RPMI8226 (cell line): Measurements from ENCODE around the gene CHN2.

Experiments
- DNase-seq: peaks from one replicate; pipeline ENCODE4 v3.0.0-alpha.2; 2015

CHN2 gene

DNA sequence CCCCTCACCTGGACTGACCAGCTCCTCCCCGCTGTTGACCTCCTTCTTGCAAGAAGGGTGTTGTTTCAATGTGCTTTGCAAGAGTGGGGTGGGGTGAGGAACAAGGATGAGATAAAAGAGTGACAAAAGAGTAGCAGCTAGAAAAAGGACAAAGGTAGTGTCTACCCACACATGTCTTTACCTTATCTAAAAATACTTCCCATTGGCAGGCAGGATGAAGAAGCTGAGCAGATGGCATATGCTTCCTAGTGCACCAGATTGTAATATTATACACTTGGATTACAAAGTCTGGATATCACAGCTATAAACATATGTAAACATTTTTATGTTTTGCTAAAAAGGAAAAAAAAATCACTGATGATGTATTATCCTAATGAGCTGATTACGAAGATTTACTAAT is 34.5 kb downstream of the CHN2 start:
- no peak for DNase-seq

DNA sequence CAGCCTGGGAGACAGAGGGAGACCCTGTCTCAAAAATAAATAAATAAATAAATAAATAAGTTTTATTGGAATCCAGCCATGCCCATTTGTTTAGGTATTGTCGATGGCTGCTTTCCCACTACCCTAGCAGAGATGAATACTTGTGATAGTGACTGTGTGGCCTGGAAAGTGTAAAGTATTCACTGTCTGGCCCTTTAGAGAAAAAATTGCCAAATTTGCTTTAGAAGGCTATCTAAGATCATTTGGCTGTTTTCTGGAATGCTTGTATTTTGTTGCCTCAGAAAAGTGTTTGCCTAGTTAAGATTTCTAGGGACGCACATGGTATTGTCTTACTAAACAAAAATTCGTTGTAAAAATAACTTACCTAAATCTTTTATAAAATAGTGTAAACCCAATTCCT is 35.4 kb downstream of the CHN2 start:
- DNase-seq: no peak

DNA sequence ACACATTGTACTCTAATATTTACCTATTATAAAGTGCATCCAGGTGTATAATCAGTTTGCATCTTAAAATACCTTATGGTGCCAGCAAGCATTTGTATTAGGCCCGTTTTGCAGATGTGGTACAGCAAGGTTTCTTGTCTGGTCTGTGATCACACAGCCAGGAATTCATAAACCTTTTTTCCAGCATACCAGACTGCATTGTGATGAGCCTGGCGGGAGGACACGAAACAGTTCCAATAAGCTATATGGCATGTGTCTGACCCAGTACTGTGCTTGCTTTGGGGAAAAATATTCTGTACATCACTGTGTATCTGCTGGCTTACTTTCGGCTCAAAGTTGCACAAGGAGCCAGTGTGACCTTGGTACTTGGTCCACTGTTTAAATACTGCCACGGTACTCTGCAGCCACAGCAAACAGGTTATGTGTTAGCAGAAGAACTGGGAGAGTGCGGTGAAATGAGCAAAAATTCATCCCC is 36.3 kb downstream of the CHN2 start:
- DNase-seq: no peak

DNA sequence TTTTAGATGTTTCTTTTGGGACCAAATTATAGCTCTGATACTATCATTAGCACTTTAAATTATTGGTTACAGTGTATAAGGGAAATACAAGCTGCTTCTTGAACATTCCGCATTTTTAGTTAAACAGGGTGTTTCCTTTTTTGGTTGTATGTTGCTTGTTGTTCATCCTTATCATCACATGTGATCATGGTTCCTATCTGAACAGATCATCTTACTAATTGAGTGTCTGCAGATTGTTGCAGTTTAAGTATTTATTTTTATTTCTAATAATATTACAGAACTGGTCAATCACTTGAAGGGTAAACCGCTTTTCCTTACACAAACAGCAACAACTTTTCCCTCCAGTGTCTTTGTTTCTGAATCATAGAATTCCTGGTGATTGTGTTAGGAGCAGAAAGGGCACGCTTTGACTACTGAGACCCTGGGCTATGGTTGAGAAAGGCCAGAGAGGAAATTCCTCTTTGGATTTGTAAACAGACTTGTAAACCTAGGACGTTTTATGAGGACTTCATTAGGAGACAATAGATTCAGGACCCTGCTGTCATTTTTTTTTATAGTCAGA is 37.2 kb downstream of the CHN2 start:
- DNase-seq: no peak

DNA sequence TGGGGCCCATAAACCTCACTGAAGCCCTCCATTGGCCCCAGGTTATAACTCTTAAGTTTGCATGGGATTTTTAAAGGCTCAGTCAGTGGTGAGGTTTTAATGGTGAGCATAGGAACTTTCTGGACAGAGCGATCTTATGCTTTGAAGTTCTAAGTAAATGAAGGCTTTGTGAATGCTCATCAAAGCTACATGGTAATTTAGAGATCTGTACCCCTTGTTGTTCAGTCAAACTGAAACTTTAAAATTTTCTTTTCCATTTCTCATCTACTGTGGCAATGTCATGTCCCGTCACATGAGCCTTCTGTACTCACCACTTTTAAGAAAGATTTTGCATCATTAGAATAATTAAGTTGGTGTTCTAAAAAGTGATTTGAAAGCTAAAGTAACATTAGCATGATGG is 39.9 kb downstream of the CHN2 start:
- no peak for DNase-seq

DNA sequence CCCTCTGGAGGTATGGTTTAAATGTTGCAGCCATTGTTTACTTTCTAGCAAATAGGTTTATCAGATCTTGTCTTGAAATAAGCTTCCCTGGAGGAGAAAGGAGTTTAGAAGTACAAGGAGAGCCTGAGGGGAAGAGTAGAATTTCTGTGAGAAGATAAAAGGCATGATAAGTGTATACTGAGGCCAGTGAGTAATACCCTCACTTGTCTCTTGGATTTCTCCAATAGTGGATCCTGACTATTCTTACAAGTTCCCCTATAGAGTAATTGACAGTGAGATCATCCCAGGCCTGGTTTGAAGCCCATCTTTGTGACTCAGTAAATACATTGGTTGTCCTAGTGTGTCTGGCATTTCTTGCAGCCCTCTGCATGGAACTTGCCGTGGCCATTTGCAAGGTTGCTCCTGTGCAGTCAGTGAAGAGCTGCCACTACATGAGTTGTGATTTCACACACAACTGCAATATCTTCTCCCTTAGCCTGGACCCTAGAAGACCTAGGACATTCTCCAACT is 41.6 kb downstream of the CHN2 start:
- no peak for DNase-seq

DNA sequence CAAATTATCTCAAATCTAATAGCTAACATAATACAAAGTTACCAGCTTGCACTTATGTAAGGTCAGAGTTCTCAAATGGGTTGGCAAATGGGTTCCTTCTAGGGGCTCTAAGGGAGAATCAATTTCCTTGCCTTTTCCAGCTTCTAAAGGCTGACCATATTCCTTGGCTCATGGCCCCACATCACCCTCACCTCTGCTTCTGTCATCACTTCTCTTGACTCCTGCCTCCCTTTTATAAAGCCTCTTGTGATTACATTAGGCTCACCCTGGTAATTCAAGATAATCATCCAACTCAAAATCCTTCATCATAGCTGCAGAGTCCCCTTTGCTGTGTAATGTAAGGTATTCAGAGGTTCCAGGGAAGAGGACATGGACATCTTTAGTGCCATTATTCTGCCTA is 42.1 kb downstream of the CHN2 start:
- no peak for DNase-seq

DNA sequence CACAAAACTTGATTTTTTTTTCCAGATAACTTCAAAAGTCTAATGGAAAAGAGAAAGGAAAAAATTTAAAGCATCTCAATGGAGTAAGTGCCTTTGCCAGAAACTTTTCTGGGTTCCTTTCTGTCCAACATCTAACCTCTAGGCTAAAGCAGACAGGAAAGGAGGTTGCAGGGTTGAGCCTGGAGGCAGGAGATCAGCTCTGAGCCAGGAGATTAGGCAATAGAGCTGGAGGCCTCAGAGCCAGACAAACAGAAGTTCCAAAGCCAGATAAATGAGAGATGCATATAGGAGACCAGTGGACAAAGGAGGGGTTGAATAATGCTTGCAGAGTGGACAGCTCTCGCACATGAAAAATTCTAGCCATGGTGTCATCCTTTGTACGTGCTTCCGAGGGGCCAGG is 42.9 kb downstream of the CHN2 start:
- no peak for DNase-seq

DNA sequence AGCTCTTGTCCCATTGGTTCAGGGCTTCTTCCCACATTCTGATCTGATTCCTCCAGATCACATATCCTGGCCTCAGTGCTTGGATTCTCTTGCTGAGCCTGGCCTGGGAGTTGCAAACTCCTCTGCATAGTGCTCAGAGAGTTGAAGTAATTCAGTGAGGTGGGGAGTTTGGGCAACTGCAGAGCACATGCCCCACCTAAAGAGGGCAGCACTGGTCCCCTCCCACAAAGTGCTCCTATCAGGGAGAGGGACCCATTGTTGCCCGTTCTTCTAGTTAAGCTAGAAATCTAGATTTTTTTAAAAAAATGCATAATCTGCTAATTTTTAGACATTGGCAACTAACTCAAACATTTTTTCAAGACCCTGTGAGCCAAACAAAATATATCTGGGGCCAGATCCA is 45.1 kb downstream of the CHN2 start:
- peak; percentile 21 for DNase-seq

DNA sequence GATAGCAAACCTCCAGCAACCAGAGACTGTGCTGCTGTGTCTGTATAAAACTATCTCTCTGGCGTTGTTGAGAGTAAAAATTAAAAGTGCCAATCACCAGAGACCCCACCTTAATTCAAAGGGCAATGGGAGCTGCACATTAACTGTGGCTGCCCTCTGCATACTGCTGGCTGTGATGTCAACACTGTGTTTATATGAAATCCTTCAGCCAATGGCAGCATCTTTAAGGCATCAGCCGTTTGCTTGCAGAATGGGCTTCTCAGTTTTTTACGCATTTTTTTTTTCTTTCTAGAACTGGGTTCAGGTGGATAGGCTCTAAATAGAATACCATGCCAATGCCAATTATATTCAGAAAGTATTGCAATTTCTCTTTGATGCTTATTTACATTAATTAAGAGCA is 47.7 kb downstream of the CHN2 start:
- no peak for DNase-seq

DNA sequence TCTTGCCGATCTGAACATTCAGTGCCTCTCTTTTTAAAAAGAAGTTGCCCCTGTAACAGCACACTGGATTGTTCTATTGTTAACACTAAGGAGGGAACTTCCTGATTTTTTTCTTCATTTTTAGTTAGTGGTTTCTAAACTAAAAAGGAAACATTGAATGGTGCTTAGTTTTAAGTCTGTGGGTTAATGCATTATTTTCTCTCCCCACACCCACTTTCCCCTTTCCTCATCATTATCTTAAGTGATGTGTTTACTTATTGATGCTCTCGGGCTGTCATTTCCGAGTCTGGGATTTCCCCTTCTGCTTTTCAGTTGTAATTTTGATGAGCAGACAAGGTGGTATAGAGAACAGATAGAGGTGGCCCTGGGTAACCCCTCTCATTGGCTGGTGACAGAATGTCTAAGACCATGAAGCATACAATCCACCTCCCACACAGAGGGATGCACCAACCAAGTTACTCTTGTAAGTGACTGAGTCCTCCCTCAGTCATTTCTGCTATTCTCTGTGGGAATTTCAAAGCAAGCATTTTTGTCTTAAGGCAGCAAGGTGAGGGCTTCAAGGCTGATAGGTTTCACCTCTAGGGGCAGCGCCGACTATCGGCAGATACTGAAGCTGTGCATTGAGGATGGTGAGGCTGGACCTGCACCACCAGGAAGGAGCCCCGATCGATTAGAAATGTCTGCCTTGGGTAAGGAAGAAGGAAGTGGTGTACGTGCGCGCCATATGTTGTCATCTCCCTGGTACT is 49.5 kb downstream of the CHN2 start:
- peak; percentile 71 for DNase-seq

DNA sequence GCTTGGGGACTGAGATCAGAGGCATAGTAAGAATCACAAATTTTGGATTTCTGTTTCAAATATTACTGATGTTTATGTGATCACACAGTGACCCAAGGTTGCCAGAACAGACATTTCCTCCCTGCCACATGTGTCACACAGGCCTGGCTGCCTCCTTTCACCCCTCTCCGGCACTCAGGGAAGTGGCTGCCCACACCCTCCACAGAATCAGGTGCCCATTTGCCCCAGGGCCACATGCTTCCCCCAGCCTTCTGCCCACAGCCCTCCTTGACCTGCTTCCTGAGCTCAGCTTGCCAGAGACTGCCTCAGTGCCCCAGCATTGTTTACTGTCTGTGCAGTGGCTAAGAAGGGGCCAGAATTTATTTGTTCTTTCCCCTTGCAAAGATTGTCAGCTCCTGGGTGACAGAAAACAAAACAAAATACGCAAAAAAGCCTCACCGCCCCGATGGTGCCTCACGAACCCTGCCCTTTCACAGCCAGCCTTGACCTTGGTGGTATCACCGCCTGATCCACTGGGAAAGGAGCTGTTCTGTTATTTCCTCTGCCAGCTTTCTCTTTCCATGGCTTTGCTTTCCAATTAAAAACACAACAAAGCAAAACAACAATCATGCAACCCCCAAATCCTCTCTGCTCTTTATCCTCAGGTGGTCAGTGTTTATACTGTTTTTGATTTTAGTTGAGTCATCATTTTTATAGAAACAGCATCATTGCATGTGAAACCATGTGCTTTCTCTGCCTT is 52.8 kb downstream of the CHN2 start:
- no peak for DNase-seq

DNA sequence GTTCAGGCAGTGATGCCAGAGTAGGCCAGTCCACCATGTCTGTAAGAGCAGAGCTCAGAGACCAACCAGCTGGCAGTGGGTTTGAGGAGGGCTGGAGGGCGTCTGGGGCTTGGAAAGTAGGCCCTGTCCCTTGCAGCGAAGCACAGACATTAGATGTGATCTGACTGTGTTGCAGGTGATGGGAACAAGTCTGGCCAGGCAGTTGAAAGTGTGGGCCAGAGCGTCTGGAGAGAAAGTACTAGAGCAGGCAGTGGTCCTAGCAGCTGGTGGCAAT is 53.3 kb downstream of the CHN2 start:
- DNase-seq: no peak

DNA sequence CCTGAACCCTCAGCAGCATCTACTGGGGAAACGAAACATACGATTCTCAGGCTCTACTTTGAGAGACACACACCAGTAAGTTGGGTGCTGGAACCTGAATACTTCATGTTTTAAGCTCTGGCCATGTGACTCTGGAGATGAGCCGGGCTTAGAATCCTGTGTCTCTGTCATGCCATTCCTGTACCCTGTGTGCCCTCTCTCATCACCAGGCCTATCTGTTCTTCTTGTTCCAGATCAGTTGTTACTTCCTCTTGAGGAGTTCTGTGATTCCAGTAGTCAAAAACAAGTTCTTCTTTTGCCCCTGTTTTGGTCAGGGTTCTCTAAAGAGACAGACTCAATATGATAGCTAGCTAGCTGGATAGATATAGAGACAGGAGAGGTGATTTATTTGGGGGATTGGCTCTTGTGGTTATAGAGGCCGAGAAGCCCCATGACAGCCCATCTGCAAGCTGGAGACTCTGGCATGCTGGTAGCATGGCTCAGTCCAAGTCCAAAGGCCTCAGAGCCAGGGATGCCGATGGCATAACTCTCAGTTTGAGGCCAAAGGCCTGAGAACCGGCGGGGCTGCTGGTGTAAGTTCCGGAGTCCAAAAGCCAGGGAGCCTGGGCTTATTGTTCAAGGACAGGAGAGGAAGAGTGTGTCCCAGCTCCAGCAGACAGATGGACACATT is 54.3 kb downstream of the CHN2 start:
- DNase-seq: no peak

DNA sequence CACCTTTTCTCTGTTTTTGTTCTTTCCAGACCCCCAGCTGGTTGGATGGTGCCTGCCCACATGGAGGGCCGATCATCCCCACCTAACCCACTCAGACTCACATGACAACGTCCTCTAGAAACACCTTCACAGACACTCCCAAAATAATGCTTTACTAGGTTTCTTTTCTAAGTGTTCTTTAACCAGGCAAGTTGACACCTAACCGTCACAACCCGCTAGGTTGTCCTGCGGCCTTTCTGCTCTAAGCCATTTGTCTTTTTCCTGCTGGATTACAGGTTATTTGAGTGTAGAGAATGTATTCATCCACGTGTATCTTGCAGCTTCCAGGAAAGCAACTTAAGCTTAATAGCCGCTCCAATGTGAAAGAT is 54.8 kb downstream of the CHN2 start:
- DNase-seq: no peak

DNA sequence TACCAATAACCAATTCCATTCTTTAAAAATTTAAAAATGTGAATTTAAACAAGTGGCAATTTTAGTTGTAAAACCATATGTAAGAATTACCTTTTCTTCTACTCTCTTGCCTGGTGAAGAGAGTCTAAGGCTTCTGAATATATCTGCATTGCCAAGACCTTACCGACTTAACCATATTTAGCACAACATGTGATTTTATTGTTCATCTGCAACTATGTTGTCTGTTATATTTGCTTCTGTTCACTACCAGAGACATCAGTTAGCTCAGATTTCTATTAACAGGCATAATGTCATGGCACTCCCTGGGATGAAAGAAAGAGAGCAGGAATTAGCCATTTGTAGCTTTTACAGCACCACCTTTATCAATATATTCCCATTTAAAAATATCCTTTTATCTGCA is 55.3 kb downstream of the CHN2 start:
- DNase-seq: no peak

DNA sequence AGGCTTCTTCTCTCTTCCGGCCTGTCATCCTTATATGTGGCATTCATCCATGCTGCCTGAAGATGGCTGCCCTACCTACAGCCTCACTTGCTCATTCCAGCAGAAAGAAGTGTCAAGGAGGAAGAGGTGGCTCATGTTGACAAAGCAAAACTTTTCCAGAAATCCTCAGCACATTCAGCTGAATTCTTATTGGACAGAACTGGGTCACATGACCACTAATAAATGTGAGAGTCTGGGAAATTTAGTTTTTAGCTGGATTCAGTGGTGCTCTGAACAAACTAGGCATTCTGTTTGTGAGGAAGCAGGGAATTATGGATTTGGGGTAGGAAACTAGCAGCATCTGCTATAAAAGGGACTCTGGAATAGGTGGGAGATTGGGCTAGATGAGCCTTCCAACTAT is 58.6 kb downstream of the CHN2 start:
- DNase-seq: no peak

DNA sequence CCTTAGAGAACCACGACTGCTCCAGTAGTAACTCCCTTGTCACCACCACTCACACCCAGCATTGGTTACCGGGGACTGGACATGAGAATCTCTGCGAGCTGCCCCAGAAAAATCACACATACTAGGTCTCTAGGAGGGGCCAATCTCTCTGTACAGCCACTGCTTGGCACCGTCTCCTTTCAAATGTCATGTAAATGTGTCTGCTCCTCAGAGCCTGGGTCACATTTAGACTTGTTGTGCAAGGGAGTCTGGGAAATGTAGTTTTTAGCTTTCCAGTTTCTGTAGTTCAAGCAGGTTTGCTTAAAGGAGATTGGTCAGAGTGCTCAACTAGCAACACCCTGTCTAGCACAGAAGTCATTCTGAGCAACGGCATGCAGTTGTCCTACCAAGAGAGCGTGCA is 60.0 kb downstream of the CHN2 start:
- no peak for DNase-seq

DNA sequence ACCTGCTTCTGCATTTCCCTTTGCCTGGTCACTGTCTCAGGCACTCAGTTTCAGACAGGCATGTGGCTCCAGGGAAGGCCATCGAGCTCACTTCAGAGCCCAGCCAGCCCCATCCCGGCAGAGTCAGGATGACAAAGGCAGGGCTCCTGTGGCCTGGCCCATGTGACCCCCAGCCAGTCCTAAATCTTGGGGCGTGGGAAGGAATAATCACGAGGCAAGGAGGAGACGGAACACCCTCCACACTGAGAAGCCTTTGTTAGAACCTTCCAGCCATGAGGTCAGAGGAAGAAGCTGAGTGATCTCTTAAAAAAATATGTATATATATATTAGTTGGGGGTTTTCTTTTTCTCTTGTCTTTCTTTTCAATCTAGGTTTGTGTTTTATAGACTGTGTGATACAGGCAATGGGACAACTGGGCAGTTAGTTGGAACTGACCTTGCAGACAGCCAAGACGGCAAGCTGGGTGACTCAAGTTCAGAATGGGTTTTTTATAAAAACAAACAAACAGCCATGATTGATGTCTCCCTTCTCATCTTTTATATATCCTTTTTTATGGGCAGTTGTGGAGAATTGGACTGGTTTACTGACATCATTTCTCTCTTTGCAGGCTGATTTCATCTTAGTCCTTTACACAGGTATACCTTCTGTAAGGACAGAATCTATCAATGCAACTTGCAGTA is 60.8 kb downstream of the CHN2 start:
- no peak for DNase-seq

DNA sequence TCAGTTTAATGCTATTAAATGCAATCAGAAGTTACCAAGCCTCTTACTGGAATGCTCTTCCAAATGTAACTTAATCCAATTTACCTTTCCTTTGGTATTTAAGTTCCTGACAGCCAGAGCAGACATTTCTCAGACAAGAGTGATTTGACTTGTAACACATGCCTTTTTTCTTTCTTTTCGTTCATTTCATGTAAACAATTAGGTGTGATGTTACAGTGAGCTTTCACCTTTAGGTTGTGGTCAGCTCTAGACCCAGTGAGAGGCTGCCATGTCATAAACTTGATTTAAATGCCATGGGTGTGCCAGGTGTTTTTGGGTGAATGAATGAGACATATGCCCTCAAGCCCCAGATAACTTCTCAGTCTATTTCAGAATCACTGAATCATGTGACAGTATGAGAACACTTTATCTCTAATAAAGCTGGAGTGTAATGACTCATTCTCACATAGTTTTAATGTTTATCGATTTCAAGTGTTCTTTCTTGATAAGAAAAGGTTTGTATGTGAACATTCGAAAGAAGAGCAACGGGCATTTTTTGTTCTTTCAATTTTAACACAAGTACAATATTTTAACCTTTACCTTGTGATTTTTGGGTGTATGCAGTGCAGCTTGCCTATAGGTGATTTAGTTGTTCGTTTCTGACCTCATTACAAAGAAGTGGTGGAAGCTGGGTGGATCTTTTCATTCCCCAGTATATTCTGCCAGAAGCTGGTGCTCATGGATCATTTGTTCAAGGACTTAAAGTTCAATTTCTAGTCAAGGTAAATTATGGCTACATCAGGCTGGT is 61.5 kb downstream of the CHN2 start:
- DNase-seq: no peak

DNA sequence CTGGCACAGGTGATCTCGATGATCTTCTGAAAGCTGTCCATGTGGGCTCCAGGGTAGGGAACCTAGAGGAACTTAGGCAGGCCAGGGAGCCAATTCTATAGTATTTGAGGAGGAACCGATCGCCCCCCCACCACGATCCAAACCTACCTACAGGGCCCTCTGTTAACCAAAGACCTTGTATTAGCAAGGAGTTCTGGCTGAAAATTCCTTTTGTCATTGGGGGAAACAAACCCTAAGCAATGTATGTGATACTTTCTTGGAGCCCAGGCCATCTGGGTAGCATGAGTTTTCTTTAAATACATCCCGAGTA is 62.1 kb downstream of the CHN2 start:
- DNase-seq: no peak

DNA sequence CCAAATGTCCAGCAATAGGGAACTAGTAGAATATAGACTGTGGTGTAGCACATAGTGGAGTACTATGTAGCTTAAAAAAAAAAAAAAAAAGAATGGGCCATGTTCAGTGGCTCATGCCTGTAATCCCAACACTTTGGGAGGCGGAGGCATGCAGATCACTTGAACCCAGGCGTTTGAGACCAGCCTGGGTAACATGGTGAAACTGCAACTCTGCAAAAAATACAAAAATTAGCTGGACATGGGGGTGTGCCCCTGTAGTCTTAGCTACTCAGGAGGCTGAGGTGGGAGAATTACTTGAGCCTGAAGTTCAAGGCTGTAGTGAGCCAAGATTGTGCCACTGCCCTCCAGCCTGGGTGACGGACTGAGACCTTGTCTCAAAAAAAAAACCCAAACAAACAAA is 64.4 kb downstream of the CHN2 start:
- no peak for DNase-seq
